Heart left ventricle (tissue), 16 donors: ENCODE data around the gene SUDS3. TPM values are rescaled to one million over a fixed set of nuclear protein-coding genes. Genes with fewer than 3 reads are reported as not detected.

ENCODE experiments used
- ATAC-seq, 4 donors: fragments of 200-7000 bp; cut with Tn5 transposase; one replicate each; pipeline ENCODE4 v1.9.1; 2020 to 2022; ENCODE audit warnings: moderate library complexity in 4 of 4, mild to moderate bottlenecking in 3 of 4, moderate number of reproducible peaks in 1 of 4
- DNase-seq, 5 donors: peaks; one replicate each; pipeline ENCODE4 v3.0.0-alpha.2; 2020
- H3K27ac ChIP-seq, 12 donors: fragments of 200-600 bp; sonication (generic) in 4 of 12; one replicate each; pipeline versions ENCODE4 v1.5.0 to v1.8.0; 2016 to 2022; ENCODE audit warnings: mild to moderate bottlenecking in 2 of 12
- H3K27me3 ChIP-seq, 9 donors: fragments of 200-600 bp; sonication (generic) in 2 of 9; one replicate each; pipeline versions ENCODE4 v1.5.1 to v1.8.0; 2016 to 2022; ENCODE audit warnings: mild to moderate bottlenecking in 3 of 9
- H3K36me3 ChIP-seq, 9 donors: fragments of 200-600 bp; sonication (generic) in 2 of 9; one replicate each; pipeline versions ENCODE4 v1.5.0 to v1.8.0; 2018 to 2022; ENCODE audit warnings: mild to moderate bottlenecking in 2 of 9
- H3K4me1 ChIP-seq, 12 donors: fragments of 200-600 bp; sonication (generic) in 4 of 12; one replicate each; pipeline versions ENCODE4 v1.5.0 to v1.8.0; 2016 to 2022; ENCODE audit warnings: mild to moderate bottlenecking in 3 of 12
- H3K4me3 ChIP-seq, 12 donors: fragments of 200-600 bp; sonication (generic) in 4 of 12; one replicate each; pipeline versions ENCODE4 v1.5.0 to v1.8.0; 2017 to 2022; ENCODE audit warnings: mild to moderate bottlenecking in 9 of 12, moderate library complexity in 4 of 12
- H3K9me3 ChIP-seq, 12 donors: fragments of 200-600 bp; sonication (generic) in 4 of 12; one replicate each; pipeline versions ENCODE4 v1.5.0 to v1.8.0; 2016 to 2022; ENCODE audit warnings: mild to moderate bottlenecking in 1 of 12
- POLR2A ChIP-seq, 2 donors: fragments of 450-650 bp; IDR thresholded peaks; one replicate each; pipeline ENCODE4 v1.6.1; 2017; ENCODE audit warnings: antibody characterized with exemption in 2 of 2, mild to moderate bottlenecking in 2 of 2, moderate library complexity in 2 of 2
- WGBS, 4 donors: extraction: QIAGEN DNeasy Blood & Tissue Kit in 2 of 4; methylation state at CpG; one replicate each; pipeline versions ENCODE4 v1.1.5 to v1.1.7; 2013 to 2018; 5-methylcytosine and 5-hydroxymethylcytosine counted together
- intact Hi-C, 10 donors: fragments of 100-400 bp; cut with DNase I; formaldehyde crosslinking; loops; one replicate each; pipeline versions ENCODE4 v1.11.1 to v1.14.2; 2022
- polyA plus RNA-seq, 2 donors: library from polyadenylated mRNA; stranded (reverse); fragments of 200-250 nt; gene quantifications; one replicate each; pipeline ENCODE4 v1.2.3, GENCODE V29; 2013
- total RNA-seq, 9 donors: library from RNA; depleted of rRNA in 2 of 9; stranded (reverse); fragments of >200 nt in 2 of 9; fragmentation: NEBNext Ultra II Directional in 3 of 9; extraction: Animal tissue kit (Norgen Biotek cat#: 25700) in 3 of 9; gene quantifications; one replicate each; pipeline versions ENCODE4 v1.1.0 to v1.2.4, GENCODE V29; 2016 to 2023
- TF ChIP-seq, protein P1 (sequence below), 12 donors: fragments of 200-600 bp; sonication (generic) in 4 of 12; IDR thresholded peaks; one replicate each; pipeline versions ENCODE4 v1.5.0 to v1.8.0; 2018 to 2022; ENCODE audit warnings: antibody characterized with exemption in 12 of 12, mild to moderate bottlenecking in 5 of 12
- donor health status: ischemic (EF 13 %, LVEDD 7.1; RV severe dilation, severe dysfunction).
- donor health status: healthy with polysubstance abuse.
- donor health status: DM: no; HTN: yes; CAD: no.
- donor health status: DM: no; HTN: no; CAD: no.
- donor health status: ischemic (EF 25% LVEDD 6.9; RV normal size, moderate dysfunction).
- donor health status: ischemic (EF 25% LVEDD 5.7; RV mildly dilated, moderate dysfunction).
- donor health status: healthy.
- donor health status: DM: yes; HTN: yes; CAD: no.
- donor health status: ischemic (EF 35%, LVEDD 5.7; RV mildly dilated, moderate dysfunction).
- donor health status: nonischemic (EF 11% LVEDD 7.7; RV severe dilation, severe dysfunction).
- donor health status: DM: yes; HTN: yes; CAD: no.
- donor health status: PGD.
- donor health status: ischemic (EF 29% LVEDD 5.4; RV normal size, mild dysfunction).
- donor health status: nonischemic (EF 23%, LVEDD 6.1; RV moderate dilation, normal function).

The SUDS3 gene
- total and polyA plus RNA-seq, 11 donors: 8.0 to 32.1 (median 21.4) TPM

- ATAC-seq (no peak), DNase-seq (no peak)
- Histone ChIP-seq H3K4me1 (peaks cover 0 to 63% (median 13%) of the 10 kb centered on the region in 12 donors), H3K27ac (no peak overlapping the region), H3K27me3 (no peaks in the 10 kb centered on the region), H3K9me3 (no peaks in the 10 kb centered on the region), H3K4me3 (no peak overlapping the region), H3K36me3 (no peaks in the 10 kb centered on the region)
- TF ChIP-seq, protein P1, sequence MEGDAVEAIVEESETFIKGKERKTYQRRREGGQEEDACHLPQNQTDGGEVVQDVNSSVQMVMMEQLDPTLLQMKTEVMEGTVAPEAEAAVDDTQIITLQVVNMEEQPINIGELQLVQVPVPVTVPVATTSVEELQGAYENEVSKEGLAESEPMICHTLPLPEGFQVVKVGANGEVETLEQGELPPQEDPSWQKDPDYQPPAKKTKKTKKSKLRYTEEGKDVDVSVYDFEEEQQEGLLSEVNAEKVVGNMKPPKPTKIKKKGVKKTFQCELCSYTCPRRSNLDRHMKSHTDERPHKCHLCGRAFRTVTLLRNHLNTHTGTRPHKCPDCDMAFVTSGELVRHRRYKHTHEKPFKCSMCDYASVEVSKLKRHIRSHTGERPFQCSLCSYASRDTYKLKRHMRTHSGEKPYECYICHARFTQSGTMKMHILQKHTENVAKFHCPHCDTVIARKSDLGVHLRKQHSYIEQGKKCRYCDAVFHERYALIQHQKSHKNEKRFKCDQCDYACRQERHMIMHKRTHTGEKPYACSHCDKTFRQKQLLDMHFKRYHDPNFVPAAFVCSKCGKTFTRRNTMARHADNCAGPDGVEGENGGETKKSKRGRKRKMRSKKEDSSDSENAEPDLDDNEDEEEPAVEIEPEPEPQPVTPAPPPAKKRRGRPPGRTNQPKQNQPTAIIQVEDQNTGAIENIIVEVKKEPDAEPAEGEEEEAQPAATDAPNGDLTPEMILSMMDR (IDR thresholded peaks at IDR 0.05): no peak
- TF ChIP-seq POLR2A (IDR thresholded peaks at IDR 0.05): no peak
- 94 to 100% (median 98%) methylated on average over 1 of the region's 1 CpG for WGBS, 4 donors
- intact Hi-C loops: no loop called here
Measured at GRCh38 chr12:118355843-118356242, 20.5 kb upstream of the SUDS3 start.

DNA sequence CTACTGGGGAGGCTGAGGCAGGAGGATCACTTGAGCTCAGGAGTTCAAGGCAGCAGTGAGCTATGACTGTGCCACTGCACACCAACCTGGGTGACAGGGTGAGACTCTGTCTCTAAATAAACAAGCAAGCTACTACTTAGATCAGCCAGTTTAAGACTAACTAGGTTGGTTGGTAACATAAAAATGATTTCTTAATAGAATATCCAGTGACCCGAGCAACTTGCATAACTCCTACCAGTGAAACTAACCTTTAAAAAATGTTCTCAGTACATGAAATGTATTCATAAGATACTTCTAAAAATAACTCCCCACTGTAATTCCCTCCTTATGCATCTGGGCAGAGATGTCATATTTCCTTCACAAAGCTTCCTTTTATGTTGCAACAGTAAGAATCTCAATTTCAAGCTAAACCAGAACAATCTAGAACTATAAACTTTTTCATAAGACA is 19.5 kb upstream of the SUDS3 start:
- Histone ChIP-seq H3K27me3 (no peaks in the 10 kb centered on the region), H3K4me1 (peaks cover 0 to 72% (median 13%) of the 10 kb centered on the region in 12 donors), H3K4me3 (peak overlapping the region in 1 of 12 donors; percentile 45), H3K36me3 (no peaks in the 10 kb centered on the region), H3K27ac (peak overlapping the region in 9 of 12 donors; percentile 4 to 86 (median 31)), H3K9me3 (no peaks in the 10 kb centered on the region)
- intact Hi-C loops: no loop called here
- DNase-seq (no peak), ATAC-seq (peak in 3 of 4 donors; percentile 53 to 76 (median 73))
- WGBS, 4 donors: 26 to 42% (median 38%) methylated on average over 1 of the region's 1 CpG
- no peak for TF ChIP-seq POLR2A (IDR thresholded peaks at IDR 0.05)
- TF ChIP-seq, protein P1 (IDR thresholded peaks at IDR 0.05): no peak

DNA sequence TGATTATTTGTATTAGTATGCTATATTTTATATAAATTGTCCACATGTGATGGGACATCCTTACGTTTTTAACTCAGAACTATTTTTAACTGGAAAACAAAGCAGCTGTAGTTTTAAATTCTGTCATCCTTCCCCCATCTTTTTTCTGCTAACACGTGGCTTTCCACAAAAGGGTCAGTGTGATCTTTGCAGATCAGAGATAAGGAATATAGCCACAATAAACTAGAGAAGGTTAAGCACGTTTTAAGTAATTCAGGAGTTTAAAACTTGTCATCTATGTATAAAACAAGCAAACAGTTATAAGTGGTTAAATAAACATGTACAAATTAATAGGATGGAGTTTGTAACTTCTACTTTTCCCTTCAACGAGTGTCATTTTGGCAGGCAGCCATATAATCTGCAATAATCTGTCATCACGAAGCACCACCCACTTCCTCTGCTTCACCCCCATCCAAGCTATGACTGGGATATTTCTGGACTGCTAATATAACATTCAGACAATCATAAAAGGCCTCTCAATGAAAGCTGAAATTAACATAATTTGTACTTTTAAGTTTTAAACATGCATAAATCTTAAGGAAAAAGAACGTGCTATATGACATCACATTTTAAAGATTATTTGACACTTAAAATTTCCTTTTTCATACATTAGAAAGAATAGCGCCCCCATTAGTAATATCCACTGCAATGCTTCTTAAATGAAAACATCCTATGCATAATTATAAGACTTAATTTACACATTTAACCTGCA is 18.9 kb upstream of the SUDS3 start:
- Histone ChIP-seq H3K4me3 (peak overlapping the region in 1 of 12 donors; percentile 45), H3K4me1 (peaks cover 0 to 76% (median 13%) of the 10 kb centered on the region in 12 donors), H3K27me3 (no peaks in the 10 kb centered on the region), H3K9me3 (no peaks in the 10 kb centered on the region), H3K36me3 (no peaks in the 10 kb centered on the region), H3K27ac (peak overlapping the region in 9 of 12 donors; percentile 4 to 86 (median 31))
- 30 to 33% (median 32%) methylated on average over 7 of the region's 7 CpGs for WGBS, 4 donors
- peak in 3 of 4 donors; percentile 71 to 88 (median 87) for ATAC-seq
- DNase-seq: peak in 2 of 5 donors; percentile 51 to 66
- TF ChIP-seq, protein P1 (IDR thresholded peaks at IDR 0.05): peak in 1 of 12 donors; percentile 15
- no peak for TF ChIP-seq POLR2A (IDR thresholded peaks at IDR 0.05)
- intact Hi-C loops: no loop called here

DNA sequence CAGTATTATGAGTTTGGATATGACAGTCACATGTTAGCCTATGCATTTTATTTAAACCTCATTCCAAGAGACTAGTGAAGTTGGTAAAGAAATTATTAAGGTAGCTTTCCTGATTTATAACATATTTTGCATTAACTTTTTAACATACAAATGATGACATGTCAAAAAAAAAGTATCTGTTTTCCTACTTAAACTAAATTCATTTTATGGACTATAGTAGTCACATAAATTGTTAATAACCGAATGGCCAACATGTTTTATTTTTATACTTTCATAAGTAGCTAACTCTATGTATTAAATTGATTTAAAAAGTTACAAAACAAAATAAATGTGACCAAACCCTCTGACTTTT is 18.4 kb upstream of the SUDS3 start:
- H3K36me3 ChIP-seq: no peaks in the 10 kb centered on the region
- peaks cover 0 to 80% (median 13%) of the 10 kb centered on the region in 12 donors for H3K4me1 ChIP-seq
- DNase-seq (no peak), ATAC-seq (no peak)
- no peak for TF ChIP-seq POLR2A (IDR thresholded peaks at IDR 0.05)
- H3K4me3 ChIP-seq: peak overlapping the region in 1 of 12 donors; percentile 45
- no peaks in the 10 kb centered on the region for H3K27me3 ChIP-seq
- intact Hi-C loops: no loop called here
- H3K9me3 ChIP-seq: no peaks in the 10 kb centered on the region
- WGBS, 4 donors: 87 to 99% (median 91%) methylated on average over 1 of the region's 1 CpG
- peak overlapping the region in 1 of 12 donors; percentile 86 for H3K27ac ChIP-seq
